Brain pericyte (primary cell): ENCODE data around the gene PHGDH.
"Not testable (repeated sequence)": the region's sequence is repeated elsewhere in the genome, so short reads cannot be mapped to it uniquely, and the experiment has no call there.

Source experiments
- DNase-seq: peaks from one replicate; pipeline ENCODE4 v3.0.0-alpha.2; 2012; ENCODE audit warnings: low read depth, low spot score

PHGDH gene

GRCh38 chr1:119697598-119697997, 14.1 kb upstream of the PHGDH start:
- DNase-seq: no peak

- no peak for DNase-seq
Observed at GRCh38 chr1:119700326-119700725, 11.4 kb upstream of the PHGDH start.

- no peak for DNase-seq
Observed at GRCh38 chr1:119701659-119702058, 10.1 kb upstream of the PHGDH start.

- DNase-seq: no peak
Observed at GRCh38 chr1:119702384-119702783, 9.3 kb upstream of the PHGDH start.

- no peak for DNase-seq
Observed at GRCh38 chr1:119703666-119704450, 7.9 kb upstream of the PHGDH start.

GRCh38 chr1:119706599-119706998, 5.1 kb upstream of the PHGDH start:
- not testable (repeated sequence) for DNase-seq

- DNase-seq: not testable (repeated sequence)
Observed at GRCh38 chr1:119711356-119711803, 354 bp upstream of the PHGDH start.

- no peak for DNase-seq
Observed at GRCh38 chr1:119712342-119713038, 756 bp downstream of the PHGDH start.

- no peak for DNase-seq
Observed at GRCh38 chr1:119713039-119713748, 1.5 kb downstream of the PHGDH start.

- no peak for DNase-seq
Observed at GRCh38 chr1:119713749-119714456, 2.2 kb downstream of the PHGDH start.

- no peak for DNase-seq
Observed at GRCh38 chr1:119714583-119714982, 2.8 kb downstream of the PHGDH start.

- no peak for DNase-seq
Observed at GRCh38 chr1:119715542-119715941, 3.8 kb downstream of the PHGDH start.

GRCh38 chr1:119718409-119718808, 6.7 kb downstream of the PHGDH start:
- DNase-seq: no peak

- DNase-seq: no peak
Observed at GRCh38 chr1:119718972-119719371, 7.2 kb downstream of the PHGDH start.

GRCh38 chr1:119720866-119721440, 9.2 kb downstream of the PHGDH start:
- DNase-seq: no peak

- no peak for DNase-seq
Observed at GRCh38 chr1:119721896-119722295, 10.2 kb downstream of the PHGDH start.

GRCh38 chr1:119724611-119725218, 13.0 kb downstream of the PHGDH start:
- DNase-seq: no peak

GRCh38 chr1:119725626-119726025, 13.9 kb downstream of the PHGDH start:
- DNase-seq: no peak

- DNase-seq: no peak
Observed at GRCh38 chr1:119727991-119728390, 16.3 kb downstream of the PHGDH start.

GRCh38 chr1:119729044-119729443, 17.3 kb downstream of the PHGDH start:
- no peak for DNase-seq

GRCh38 chr1:119731060-119731459, 19.3 kb downstream of the PHGDH start:
- DNase-seq: no peak
